Measurements from ENCODE around the gene CD74.

CD74 gene

DNA sequence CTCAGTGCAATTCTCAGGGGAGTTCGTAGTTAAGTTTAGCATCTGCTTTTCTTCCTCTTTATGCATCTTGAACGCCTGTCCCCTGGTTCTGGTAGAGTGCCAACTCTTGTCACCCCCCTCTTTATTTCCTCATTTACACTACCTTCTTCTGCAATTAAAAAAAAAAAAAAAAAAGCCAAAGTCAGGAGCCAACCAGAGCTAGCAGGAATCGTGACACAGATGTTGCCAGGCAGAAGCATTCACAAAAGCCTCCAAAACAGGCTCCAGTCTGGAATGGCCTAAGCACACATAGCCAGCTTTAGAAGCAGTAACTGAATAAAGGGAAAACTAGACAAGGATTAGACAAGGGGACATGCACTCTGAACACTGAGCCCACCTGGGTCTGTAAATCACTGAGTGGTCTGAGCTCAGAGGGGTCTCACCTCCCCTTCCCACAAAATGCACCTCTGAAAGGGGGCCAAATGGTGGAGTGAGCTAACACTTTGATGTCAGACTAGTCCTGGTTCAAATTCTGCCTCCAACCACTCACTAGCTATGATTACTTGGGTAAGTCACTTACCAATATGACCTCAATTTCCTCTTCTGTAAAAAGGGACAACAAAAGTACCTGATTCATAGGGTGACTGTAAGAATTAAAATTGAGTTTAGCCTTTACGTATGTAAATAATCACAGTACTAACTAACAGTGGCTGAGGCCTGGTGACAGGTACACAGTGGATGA is 2.0 kb downstream of the CD74 start:
- DNase-seq (ENCODE audit: low spot score) (peak; percentile 76), FAIRE-seq (no peak)

DNA sequence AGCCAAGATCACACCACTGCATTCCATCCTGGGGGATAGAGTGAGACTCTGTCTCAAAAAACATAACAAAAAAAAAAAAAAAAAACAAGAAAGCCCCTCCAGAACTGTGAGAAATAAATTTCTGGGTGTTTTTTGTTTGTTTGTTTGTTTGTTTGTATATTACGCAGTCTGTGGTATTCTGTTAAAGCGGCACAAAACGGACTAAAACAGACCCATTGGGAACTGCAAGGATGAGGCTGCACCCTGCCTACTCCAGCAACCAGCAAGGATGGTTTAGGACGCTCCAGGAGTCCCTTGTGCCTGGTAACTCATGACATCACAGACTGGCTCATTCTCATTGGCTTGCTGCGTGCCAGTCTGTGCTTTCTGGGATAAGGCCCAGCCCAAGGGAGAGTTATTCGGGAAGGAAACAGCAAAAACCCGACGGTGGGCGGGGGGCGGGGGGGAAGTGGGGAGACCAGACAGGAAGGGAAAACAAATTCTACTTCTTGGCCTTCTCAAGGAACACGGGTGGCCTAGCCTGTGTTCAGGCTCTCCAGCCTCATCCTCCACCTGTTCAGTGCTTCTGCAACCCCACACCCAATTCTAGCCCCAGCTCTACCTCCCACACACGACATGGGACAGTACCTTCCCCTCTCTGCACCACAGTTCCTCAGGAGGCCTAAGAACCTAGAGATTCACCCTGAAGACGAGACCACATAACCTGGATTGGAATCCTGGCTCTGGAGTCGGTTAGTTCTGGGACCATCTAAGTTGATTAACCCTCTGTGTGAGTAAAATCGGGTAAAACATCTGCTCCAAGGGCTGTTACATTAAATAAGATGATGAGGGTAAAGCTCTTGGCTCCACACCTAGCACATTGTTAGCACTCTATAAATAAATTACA is 2.8 kb downstream of the CD74 start:
- FAIRE-seq: peak; percentile 85

DNA sequence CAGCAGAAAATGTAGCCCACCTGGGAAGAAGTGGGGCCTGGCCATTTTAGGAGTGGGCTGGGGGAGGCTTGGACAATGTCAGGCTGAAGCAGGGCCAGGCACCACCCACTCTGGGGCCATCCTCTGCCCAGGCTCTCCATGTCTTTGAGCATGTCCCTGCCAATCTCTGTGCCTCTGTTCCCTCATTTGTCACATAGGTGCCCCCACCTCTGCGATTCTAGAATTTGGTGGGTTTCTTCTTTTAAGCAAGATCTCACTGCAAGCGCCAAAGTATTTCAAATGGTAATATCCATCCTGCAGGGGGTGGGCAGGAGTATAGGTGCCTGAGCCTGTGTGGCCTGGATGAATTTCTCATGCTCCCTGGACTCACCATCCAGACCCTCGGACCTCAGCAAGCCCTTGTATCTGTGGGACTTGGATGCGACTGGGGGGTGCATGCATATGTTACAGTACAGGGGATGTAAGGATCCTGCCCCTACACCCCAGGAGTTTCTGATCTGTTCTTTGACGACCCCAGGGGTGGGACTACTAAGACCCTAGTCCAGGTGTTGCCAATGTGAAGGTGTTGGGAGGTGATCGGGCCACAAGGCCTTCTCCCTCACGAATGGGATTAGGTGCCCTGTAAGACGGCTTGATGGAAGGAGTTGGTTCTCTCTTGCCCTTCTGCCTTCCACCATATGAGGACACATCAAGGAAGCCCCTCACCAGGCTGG is 4.3 kb downstream of the CD74 start:
- FAIRE-seq: no peak
- no peak for DNase-seq (ENCODE audit: low spot score)

More for the DNA sequence above, 2.8 kb downstream of the CD74 start:
- DNase-seq (ENCODE audit: low spot score): peak; percentile 95

DNA sequence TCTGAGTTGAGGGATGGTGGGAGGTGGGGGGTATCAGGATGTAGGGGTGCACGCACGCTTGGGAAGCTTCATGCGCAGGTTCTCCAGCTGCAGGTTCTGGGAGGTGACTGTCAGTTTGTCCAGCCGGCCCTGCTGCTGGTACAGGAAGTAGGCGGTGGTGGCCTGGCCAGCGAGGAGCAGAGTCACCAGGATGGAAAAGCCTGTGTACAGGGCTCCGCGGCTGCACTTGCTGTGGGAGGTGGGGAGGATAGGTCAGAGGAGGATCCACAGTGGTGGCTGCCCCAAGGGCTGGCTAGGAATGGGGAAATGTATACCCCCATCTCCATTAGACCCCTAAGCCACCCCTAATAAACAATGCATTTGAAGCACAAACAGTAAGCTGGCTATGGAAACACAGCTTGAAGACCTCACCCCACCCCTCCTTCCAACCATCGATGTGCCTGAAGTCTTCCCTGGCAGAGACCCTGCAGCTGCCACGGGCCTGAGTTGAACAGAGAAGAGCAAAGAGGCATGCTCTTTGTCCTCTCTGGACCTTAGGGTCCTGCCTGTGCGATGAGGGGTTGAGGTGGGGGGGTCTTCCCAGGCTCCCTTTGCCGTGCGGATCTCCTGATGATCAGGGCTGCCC is 5.5 kb downstream of the CD74 start:
- no peak for FAIRE-seq

DNA sequence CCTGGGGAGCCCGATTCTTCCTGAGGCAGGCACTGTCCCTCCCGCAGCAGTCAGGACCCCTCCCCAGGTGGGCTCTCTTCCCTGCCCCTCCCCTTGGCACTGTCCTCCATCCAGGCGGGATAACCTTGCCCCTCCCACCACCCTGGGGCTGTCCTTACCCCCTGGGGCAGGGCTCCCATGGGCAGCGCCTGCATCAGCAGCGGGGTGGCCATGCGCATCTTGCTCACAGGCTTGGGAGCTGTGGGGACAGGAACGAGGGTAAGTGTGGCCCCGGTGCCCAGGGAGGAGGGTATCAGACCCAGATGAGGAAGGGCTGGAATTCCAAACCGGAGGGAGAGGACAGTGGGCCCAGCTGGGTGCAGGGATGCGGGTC is 6.0 kb downstream of the CD74 start:
- FAIRE-seq: no peak
- DNase-seq (ENCODE audit: low spot score): no peak

More for the DNA sequence above, 5.5 kb downstream of the CD74 start:
- no peak for DNase-seq (ENCODE audit: low spot score)

DNA sequence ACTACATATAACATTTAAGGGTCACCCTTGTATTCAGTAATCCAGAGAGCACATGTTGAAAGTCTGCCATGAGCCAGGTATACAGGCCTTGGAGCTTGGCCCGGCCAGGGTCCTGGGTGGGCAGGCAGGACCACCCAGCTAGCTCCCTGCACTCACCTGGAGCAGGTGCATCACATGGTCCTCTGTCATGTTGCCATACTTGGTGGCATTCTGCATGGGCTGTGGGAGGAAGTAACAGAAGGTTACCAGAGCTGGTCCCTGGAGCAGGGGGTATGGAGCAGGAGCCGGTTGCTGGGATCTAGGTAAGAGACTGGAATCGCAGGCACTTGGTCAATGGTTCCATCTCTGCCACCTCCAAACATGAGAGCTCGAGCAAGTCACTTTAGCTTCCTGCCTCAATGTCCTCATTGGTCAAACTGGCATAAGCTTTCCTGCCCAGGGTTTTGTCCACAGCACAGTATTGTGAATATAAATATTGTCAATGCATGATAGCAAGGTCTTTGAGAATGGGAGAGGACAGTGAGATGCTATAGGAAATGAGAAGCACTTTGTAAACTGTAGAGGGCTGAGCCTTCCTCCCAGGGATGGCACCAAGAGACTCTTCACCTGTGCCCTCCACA is 6.5 kb downstream of the CD74 start:
- FAIRE-seq (no peak), DNase-seq (ENCODE audit: low spot score) (no peak)

DNA sequence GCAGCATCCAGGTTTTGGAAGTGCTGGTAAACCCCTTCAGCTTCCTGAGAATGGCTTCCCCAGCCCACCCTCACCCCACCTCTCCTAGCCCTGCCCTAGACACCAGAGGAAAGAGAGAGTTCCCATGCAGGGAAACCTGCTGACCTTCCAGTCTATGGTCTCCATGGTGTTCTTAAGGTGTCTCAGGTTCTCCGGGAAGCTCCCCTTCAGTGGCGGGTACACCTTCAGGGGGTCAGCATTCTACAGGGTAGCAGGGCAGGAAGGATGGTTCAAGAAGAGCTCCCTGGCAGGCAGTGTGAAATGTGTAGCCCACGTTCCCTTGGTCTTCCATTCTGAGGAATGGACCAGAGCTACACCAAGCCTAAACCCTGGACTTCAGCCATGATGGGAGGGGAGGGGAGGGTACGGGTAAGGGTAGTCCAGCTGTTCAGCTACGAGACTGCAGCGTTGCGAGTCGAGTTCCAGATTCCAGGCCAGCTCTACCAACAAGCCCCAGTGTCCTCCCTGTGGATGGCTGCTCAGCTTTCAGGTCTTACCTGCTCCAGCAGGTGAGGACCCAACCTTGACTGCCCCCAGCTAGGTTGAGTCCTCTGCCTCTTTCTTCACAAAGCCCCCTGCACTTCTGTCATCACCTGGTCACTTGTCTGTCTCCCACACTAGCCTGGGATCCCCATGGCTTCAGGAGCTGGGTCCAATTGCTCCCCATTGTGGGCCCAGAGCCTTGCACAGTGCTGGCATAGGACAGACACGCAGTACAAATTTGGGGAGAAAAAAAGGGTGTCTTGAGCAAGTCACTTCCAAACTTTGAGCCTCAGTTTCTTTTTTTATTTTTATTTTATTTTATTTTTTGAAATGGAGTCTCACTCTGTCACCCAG is 7.5 kb downstream of the CD74 start:
- DNase-seq (ENCODE audit: low spot score) (no peak), FAIRE-seq (no peak)

DNA sequence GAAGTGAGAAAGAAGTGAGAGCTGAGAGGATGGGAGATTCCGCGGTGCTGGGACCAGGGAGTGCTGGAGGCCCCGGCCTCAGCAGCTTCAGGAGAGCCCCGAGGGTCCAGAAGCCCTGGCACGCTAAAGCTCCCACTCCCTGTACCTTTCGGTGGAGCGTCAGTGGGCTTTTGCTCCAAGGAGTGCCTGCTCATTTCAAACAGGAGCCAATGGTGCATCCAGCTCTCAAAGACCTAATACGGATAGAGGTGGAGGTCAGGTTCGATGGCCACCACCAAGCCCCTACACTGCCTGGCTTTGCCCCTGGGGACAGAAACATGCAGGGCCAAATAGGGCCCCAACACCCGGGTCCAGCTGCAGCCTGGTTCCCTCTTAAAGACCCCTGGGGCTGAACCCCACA is 8.2 kb downstream of the CD74 start:
- FAIRE-seq (no peak), DNase-seq (ENCODE audit: low spot score) (no peak)

DNA sequence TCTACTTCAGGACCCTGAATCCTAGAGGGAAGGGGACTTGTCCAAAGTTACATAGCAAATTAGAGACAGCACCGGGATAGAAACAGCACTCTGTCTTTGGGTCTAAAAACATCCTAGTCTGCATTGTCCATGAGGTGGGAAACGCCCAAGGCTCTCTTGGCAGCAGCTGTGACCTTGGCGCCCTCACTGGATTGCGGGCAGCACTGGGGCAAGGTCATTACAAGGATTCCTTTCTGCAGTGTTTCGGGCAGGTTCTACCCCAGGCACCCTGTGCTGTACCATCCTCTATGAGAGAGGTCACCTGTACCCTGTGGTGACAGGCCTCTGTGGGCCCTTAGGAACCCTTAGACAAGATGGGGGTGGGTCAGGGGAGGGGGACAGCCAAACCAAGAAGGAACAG is 8.6 kb downstream of the CD74 start:
- FAIRE-seq (no peak), DNase-seq (ENCODE audit: low spot score) (no peak)

DNA sequence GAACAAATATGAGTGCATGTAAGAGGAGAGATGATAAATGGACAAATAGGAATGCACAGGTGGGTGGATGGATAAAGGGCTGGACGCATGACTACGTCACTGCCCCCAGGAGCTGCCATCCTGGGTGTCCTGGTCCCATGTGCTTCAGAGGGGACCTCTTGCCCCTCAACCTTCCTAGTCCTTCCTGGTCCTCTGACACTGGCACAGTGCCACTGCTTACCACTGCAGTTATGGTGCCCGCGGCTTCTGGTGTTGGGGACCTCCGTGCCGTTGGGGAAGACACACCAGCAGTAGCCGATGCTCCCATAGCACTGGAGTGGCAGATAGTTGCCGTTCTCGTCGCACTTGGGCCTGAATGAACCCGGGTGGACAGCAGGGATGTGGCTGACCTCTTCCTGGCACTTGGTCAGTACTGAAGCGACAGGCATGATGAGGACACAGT is 9.8 kb downstream of the CD74 start:
- DNase-seq (ENCODE audit: low spot score) (no peak), FAIRE-seq (no peak)

DNA sequence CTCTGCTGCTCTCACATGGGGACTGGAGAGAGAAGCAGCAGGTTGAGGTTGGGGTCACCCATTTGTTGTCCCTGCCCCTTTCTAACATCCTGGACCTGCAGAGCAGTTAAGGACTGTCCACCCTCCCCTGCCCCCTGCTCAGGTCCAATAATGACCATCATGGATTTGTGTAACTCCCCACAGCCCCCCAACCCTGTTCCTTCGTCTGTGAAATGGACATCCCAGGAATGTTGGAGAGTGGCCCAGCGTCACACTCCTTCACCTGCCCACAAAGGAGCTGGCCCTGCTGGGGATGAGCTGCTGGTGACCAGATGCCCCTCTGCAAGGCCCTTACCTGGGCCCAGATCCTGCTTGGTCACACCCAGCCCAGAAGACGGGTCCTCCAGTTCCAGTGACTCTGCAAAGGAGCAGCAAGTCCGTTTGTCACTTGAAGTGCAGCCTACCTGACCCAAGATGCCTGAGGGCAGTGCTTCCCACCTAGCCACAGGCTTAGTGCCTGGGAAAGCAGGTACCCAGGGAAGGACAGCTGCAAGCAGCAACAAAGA is 10.4 kb downstream of the CD74 start:
- FAIRE-seq: no peak
- no peak for DNase-seq (ENCODE audit: low spot score)

DNA sequence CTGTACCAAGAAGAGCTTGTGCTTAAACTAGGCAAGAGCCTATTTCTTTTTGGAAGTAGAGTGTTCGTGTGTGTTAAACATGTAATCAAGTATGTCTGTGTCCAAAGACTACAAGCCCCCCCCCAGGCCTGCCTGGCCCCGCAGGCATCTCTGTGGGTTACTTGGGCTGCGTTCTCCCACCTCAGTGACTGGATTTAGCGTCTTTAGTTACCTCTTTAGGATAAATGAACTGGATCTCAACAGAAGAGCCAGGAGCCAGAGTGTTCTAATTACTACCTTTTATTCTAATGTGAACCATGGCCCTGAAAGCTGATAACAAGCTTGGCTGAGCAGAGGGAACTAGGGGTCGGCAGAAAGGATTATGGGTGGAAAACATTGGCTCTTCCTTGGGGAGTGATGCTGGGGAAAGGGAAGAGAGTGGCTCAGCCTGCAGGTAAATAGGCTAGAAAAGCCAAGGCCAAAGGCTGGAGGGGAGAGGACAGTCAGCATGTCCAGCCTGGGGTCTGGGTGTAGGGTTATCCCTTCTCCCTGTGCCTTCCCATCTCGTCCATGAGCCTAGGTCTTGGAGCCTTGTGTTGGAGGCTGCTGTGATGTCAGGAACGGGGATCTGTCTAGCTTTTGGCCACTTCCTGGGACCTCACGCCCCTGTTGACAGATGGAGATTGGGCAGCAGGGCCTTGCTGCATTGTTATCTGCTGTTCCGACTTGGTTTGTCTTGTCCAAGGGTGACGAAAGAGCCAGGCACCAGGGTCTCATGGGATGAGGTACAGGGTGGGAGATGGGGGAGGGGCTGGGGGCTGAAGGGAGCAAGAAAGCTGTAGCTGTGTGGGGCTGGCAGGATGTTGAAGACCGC is 11.1 kb downstream of the CD74 start:
- FAIRE-seq: no peak
- no peak for DNase-seq (ENCODE audit: low spot score)

DNA sequence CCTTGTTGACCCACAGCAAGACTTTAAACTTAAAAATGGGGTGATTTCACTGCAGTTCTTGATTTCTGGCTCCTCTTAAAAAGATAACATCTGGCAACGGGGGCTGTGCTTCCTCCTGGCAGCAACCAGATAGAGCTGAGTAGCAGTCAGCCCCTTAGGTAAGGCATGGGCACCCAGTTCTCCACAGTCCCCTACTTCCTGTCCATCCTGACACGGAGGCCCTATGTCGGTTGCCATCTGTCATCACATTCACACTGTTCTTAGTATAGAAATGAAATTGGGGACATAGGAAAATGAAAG is 11.7 kb downstream of the CD74 start:
- FAIRE-seq (no peak), DNase-seq (ENCODE audit: low spot score) (no peak)

DNA sequence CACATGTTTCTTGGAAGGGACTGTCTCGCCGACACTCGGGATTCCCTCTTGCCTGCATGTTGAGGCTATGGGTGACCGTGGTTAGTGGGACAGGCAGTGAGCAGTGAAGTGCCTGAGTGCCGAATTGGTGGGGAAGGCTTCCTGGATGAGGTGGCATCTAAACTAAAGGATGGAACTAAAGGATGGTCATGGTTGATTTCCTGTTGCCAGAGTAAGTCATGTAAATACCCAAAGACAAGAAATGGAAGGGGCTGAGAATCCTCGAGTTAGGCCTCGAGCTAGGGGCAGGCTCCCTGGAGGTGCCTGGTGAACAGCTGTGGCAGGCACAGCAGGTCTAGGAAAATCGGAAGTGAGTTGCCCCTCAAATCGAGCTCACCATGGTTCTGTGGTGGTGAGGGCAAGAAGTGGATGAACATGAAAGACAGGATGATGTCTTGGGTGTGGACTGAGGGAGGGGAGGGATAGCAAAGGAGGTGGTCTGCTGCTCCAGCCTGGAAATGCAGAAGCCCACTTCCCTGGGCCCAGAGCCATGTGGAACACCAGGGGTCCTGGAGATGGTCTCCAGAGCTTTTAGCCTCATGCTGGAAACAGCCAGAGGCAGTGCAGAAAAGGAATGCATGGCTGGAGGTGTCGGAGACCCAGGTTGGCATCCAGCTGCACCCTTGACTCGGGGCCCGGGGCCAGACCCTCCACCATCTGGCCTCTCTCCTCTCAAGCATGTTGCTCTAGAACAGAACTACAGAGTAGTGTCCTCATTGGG is 12.2 kb downstream of the CD74 start:
- peak; percentile 53 for FAIRE-seq
- no peak for DNase-seq (ENCODE audit: low spot score)

DNA sequence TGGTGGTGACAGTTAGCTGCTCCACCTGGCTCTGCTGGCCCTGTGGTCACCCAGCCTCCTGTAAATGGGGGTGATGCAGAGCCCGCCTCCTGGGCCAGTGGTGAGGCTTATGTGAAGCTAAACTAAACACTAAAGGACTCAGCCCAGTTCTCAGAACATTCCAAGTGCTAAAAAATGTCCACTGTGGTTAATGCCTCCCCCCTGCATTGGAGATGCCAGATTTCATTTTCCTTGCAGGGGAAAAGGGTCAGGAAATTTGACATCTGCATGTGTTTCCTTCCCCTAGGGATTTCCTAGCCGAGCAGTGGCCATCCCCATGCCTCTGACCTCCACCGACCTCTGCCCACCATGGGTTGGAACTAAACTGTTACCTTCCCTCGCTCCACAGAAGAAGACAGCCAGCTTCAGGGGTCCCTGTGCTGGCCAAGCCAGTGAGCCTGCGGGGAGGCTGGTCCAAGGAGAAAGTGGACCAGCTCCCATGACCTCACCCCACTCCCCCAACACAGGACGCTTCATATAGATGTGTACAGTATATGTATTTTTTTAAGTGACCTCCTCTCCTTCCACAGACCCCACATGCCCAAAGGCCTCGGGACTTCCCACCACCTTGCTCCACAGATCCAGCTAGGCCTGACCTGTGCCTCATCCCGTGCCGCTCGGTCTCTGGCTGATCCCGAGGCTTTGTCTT is 13.0 kb downstream of the CD74 start:
- FAIRE-seq (no peak), DNase-seq (ENCODE audit: low spot score) (no peak)

DNA sequence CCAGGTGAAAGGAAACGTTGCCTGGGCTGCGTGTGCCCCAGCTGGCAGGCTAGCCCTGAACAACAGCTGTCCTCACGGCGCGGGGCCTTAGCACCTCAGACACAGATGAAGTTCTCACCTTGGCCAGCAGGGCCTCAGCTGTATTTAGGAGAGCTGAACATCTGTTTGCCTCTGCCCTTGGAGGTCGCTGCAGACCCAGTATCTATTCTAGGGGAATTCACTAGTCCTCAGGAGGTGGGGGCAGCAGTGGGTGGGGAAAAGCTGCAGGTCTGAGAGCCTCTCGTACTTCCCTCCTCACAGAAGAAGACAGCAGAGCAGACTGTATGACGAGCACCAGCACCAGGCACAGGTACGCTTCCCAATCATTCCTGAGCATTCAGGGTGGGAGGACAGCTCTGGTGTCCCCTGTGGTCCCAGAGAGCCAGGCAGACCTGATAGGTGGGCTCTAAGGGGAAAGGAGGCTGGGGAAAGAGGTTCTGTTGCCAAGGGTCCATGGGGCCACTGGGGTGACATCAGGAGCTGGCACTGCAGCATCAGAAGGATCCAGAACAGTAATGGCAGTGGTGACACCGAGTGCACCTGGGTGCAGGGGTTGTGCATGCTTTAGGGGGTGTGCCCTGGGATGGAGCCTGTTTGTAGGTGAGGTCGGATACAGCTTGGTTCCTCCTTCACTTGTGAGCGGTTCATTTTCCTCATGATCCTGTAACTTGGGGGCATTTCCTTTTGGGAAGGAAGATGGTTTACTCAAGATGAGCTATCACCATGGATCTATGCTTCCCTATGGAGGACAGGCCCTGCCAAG is 13.8 kb downstream of the CD74 start:
- FAIRE-seq: no peak

More for the DNA sequence above, 13.8 kb downstream of the CD74 start:
- DNase-seq (ENCODE audit: low spot score): no peak

All from urothelium cell line (cell line).